ENCODE results near the gene TMEM92. TPM values are rescaled to one million over a fixed set of nuclear protein-coding genes. Genes with fewer than 3 reads are reported as not detected.
A peak's percentile ranks its signal among the peaks of the same experiment; 100 is the strongest.

Gene TMEM92
- total and polyA plus RNA-seq, 8 donors, result 4.4 to 10.7 (median 6.4) TPM

DNA sequence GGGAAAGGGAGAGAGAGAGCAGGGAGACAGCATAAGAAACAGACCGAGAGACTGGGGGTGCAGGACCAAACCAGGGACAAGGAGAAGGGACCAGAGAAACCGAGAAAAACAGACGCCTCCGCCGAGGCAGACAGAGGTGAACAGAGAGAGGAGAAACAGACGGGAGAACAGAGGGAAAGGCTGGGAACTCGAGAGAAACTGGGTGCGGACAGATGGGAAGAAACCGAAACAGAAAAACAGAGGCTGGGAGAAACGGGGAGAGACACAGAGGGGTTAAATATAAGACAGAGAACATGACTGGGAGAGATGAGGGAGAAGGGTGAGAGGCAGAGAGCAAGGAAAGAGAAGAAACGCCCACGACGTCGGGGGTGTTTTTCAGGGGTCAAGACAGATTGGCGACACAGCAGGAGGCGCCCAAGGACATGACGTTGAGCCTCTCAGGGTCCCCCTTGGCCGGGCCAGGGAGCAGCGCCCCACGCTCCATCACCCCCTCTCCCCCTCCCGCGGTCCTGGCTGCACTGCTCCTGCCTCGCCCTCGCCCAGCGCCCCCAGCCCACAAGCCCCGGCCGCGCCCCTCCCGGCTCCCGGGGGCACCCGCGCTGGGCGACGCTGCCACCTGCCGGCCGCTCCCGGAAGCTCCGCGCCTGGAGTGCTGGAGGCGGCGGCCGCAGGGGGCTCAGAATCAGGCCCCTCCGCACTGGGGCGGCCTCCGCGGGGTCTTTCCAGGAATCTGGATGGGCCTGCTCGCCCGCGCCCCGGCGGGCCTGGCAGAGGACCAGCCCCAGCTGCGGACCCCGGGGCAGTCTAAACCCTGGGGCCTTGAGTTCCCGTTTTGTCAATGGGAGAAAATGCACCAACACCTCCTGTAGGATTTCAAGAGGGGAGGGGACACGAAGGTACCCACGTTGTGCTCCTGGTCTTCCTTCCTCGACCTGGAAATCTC is 1.3 kb upstream of the TMEM92 start:
- peak overlapping the region; percentile 62 to 73 for H3K27ac ChIP-seq
- peak overlapping the region; percentile 47 to 60 for H3K4me3 ChIP-seq
- ATAC-seq, result peak; percentile 64
- H3K4me1 ChIP-seq, result peaks cover 9 to 51% of the 10 kb centered on the region in 2 donors
- intact Hi-C loops (cut with DNase I), result no loop called here
- no peaks in the 10 kb centered on the region for H3K36me3 ChIP-seq
- TF ChIP-seq CTCF (IDR thresholded peaks at IDR 0.05), result peak; percentile 85 to 93
- H3K27me3 ChIP-seq, result peaks cover 0 to 40% of the 10 kb centered on the region in 2 donors
- no peaks in the 10 kb centered on the region for H3K9me3 ChIP-seq
- peak in 3 of 4 donors; percentile 56 to 92 (median 70) for DNase-seq

GRCh38 chr17:50273654-50274040 is 619 bp upstream of the TMEM92 start:
- peak overlapping the region in 1 of 2 donors; percentile 73 for H3K27ac ChIP-seq
- DNase-seq (no peak), ATAC-seq (no peak)
- TF ChIP-seq CTCF (IDR thresholded peaks at IDR 0.05), result no peak
- H3K27me3 ChIP-seq, result peaks cover 0 to 40% of the 10 kb centered on the region in 2 donors
- H3K4me3 ChIP-seq, result peak overlapping the region; percentile 47 to 60
- H3K36me3 ChIP-seq, result peaks cover 0 to 4% of the 10 kb centered on the region in 2 donors
- peaks cover 9 to 51% of the 10 kb centered on the region in 2 donors for H3K4me1 ChIP-seq
- intact Hi-C loops (cut with DNase I), result no loop called here
- no peaks in the 10 kb centered on the region for H3K9me3 ChIP-seq

DNA sequence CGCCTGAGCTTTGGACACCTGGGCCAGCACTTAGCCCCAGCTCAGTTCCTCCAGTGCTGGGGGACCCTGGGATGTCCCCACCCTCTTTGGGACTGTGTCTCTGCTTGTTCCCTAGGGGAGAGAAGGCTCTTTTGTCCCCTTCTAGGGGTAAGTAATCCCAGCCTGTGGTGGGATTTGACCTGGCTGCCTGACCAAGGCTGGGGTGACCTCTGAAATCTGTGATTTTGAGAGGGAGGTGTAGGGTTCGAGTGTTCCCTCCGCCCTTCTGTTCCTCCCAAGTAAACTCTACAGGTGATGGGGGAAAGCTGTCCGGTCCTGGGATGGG is 593 bp downstream of the TMEM92 start:
- no peak for ATAC-seq
- intact Hi-C loops (cut with DNase I), result loop anchor here (5.0 kb wide), 1 partner anchor 73 kb away; the partner anchor contains the start of gene COL1A1 (in 2 of the 2)

GRCh38 chr17:50275279-50275678 is 1.0 kb downstream of the TMEM92 start:
- Histone ChIP-seq H3K4me3 (no peak overlapping the region), H3K27ac (peak overlapping the region in 1 of 2 donors; percentile 73), H3K9me3 (no peaks in the 10 kb centered on the region)

More for the DNA sequence above, 593 bp downstream of the TMEM92 start:
- H3K36me3 ChIP-seq, result peaks cover 0 to 9% of the 10 kb centered on the region in 2 donors
- H3K9me3 ChIP-seq, result no peaks in the 10 kb centered on the region
- no peak for DNase-seq
- peak overlapping the region in 1 of 2 donors; percentile 73 for H3K27ac ChIP-seq
- peak overlapping the region; percentile 19 to 60 for H3K4me3 ChIP-seq
- peaks cover 9 to 52% of the 10 kb centered on the region in 2 donors for H3K4me1 ChIP-seq
- TF ChIP-seq CTCF (IDR thresholded peaks at IDR 0.05), result no peak
- H3K27me3 ChIP-seq, result peaks cover 0 to 40% of the 10 kb centered on the region in 2 donors

More at GRCh38 chr17:50275279-50275678, 1.0 kb downstream of the TMEM92 start:
- DNase-seq (no peak), ATAC-seq (no peak)
- TF ChIP-seq CTCF (IDR thresholded peaks at IDR 0.05), result no peak
- Histone ChIP-seq H3K36me3 (peaks cover 0 to 9% of the 10 kb centered on the region in 2 donors), H3K4me1 (peaks cover 9 to 52% of the 10 kb centered on the region in 2 donors), H3K27me3 (peaks cover 0 to 40% of the 10 kb centered on the region in 2 donors)
- intact Hi-C loops (cut with DNase I), result loop anchor here (5.0 kb wide), 1 partner anchor 73 kb away; the partner anchor contains the start of gene COL1A1 (in 2 of the 2)
